Spleen (tissue), 11 donors: ENCODE measurements around the gene JOSD2. TPM values are rescaled to one million over a fixed set of nuclear protein-coding genes. Genes with fewer than 3 reads are reported as not detected.

Experiments used
- DNase-seq: peaks from one replicate; pipeline ENCODE4 v3.0.0-alpha.2; 2020
- H3K27ac ChIP-seq, 8 donors: fragments of 200-600 bp; sonication (generic) in 7 of 8; 1 replicate in 4 of 8; 2 replicates in 4 of 8; pipeline versions ENCODE4 v1.5.0 to v1.8.0; 2016 to 2021; ENCODE audit warnings: inconsistent platforms in 4 of 8, mild to moderate bottlenecking in 4 of 8, moderate library complexity in 1 of 8
- H3K27me3 ChIP-seq, 7 donors: fragments of 200-600 bp; sonication (generic) in 6 of 7; replicated peaks in 1 of 7; 1 replicate in 4 of 7; 2 replicates in 3 of 7; pipeline versions ENCODE4 v1.5.0 to v1.8.0; 2016 to 2021; ENCODE audit warnings: inconsistent platforms in 3 of 7, mild to moderate bottlenecking in 1 of 7
- H3K36me3 ChIP-seq, 6 donors: fragments of 200-600 bp; sonication (generic) in 5 of 6; 1 replicate in 4 of 6; 2 replicates in 2 of 6; pipeline versions ENCODE4 v1.5.0 to v1.8.0; 2016 to 2021; ENCODE audit warnings: inconsistent platforms in 2 of 6
- H3K4me1 ChIP-seq, 6 donors: fragments of 200-600 bp; sonication (generic) in 5 of 6; 1 replicate in 3 of 6; 2 replicates in 3 of 6; pipeline versions ENCODE4 v1.5.0 to v1.8.0; 2016 to 2021; ENCODE audit warnings: inconsistent platforms in 3 of 6
- H3K4me3 ChIP-seq, 8 donors: fragments of 200-600 bp; sonication (generic) in 7 of 8; 1 replicate in 4 of 8; 2 replicates in 4 of 8; pipeline versions ENCODE4 v1.5.0 to v1.8.0; 2016 to 2021; ENCODE audit warnings: inconsistent platforms in 4 of 8, mild to moderate bottlenecking in 4 of 8, moderate library complexity in 2 of 8
- H3K9me3 ChIP-seq, 8 donors: fragments of 200-600 bp; sonication (generic) in 7 of 8; 1 replicate in 4 of 8; 2 replicates in 4 of 8; pipeline versions ENCODE4 v1.5.0 to v1.8.0; 2016 to 2021; ENCODE audit warnings: inconsistent platforms in 4 of 8
- CTCF ChIP-seq, 11 experiments: fragments of 200-600 bp in 7 of 11; fragments of 450-650 bp in 4 of 11; sonication (generic) in 4 of 11; IDR thresholded peaks in 8 of 11; conservative IDR thresholded peaks in 3 of 11; 1 replicate in 7 of 11; 2 replicates in 4 of 11; pipeline versions ENCODE4 v1.4.0 to v1.8.0; 2016 to 2021; ENCODE audit warnings: antibody characterized with exemption in 11 of 11, inconsistent platforms in 4 of 11, mild to moderate bottlenecking in 1 of 11
- POLR2A ChIP-seq, 3 donors: fragments of 450-650 bp; IDR thresholded peaks; one replicate each; pipeline ENCODE4 v1.5.1; 2017; ENCODE audit warnings: antibody characterized with exemption in 3 of 3, mild to moderate bottlenecking in 1 of 3
- POLR2AphosphoS5 ChIP-seq, 3 donors: sonication (generic); formaldehyde crosslinking; IDR thresholded peaks; one replicate each; pipeline ENCODE4 v1.5.1; 2017; ENCODE audit warnings: antibody characterized with exemption in 3 of 3
- WGBS, 5 donors: extraction: QIAGEN DNeasy Blood & Tissue Kit in 3 of 5; methylation state at CpG; one replicate each; pipeline versions ENCODE4 v1.1.5 to v1.1.7; 2013 to 2018; 5-methylcytosine and 5-hydroxymethylcytosine counted together
- intact Hi-C: fragments of 100-400 bp; cut with DNase I; formaldehyde crosslinking; loops from one replicate; pipeline ENCODE4 v1.15.0; 2023; ENCODE audit warnings: low total_unique reads
- polyA plus RNA-seq, 3 donors: library from polyadenylated mRNA; stranded (reverse); fragments of 200-250 nt; gene quantifications; one replicate each; pipeline ENCODE4 v1.2.1, GENCODE V29; 2013
- total RNA-seq, 7 donors: library from RNA; depleted of rRNA in 3 of 7; stranded (reverse); fragments of >200 nt in 3 of 7; fragmentation: NEBNext Ultra II Directional in 4 of 7; extraction: Animal tissue kit (Norgen Biotek cat#: 25700) in 4 of 7; gene quantifications; one replicate each; pipeline versions ENCODE4 v1.1.0 to v1.2.1, GENCODE V29; 2016 to 2021
- donor health status: healthy with polysubstance abuse.
- donor health status: DM: no; HTN: no; CAD: no; lungs with moderate emphysema.
- donor health status: DM: no; HTN: no; CAD: no.
- donor health status: Bipolar disorder and iron deficiency.
- donor health status: healthy.
- donor health status: DM: no; HTN: no; CAD: no.
- donor health status: DM: yes; HTN: yes; CAD: no.

The JOSD2 gene
- total and polyA plus RNA-seq, 10 donors: 21.4 to 54.3 (median 30.7) TPM

GRCh38 chr19:50496189-50497021 lies 14.6 kb downstream of the JOSD2 start:
- no peak overlapping the region for H3K27ac ChIP-seq
- 81 to 87% (median 82%) methylated on average over 25 to 30 of the region's 30 CpGs for WGBS, 5 donors
- peaks cover 0 to 11% (median 6%) of the 10 kb centered on the region in 6 donors for H3K4me1 ChIP-seq
- H3K27me3 ChIP-seq: no peaks in the 10 kb centered on the region
- no peak overlapping the region for H3K4me3 ChIP-seq
- intact Hi-C loops: no loop called here
- H3K9me3 ChIP-seq: no peaks in the 10 kb centered on the region
- no peak for TF ChIP-seq POLR2A (IDR thresholded peaks at IDR 0.05)
- peak in 1 of 3 donors; percentile 44 for TF ChIP-seq POLR2AphosphoS5 (IDR thresholded peaks at IDR 0.05)
- DNase-seq: peak; percentile 45
- H3K36me3 ChIP-seq: peaks cover 0 to 4% (median 0%) of the 10 kb centered on the region in 6 donors

GRCh38 chr19:50495020-50495531 lies 15.9 kb downstream of the JOSD2 start:
- Histone ChIP-seq H3K36me3 (peaks cover 0 to 9% (median 2%) of the 10 kb centered on the region in 6 donors), H3K27me3 (peaks cover 0 to 8% (median 0%) of the 10 kb centered on the region in 7 donors), H3K9me3 (no peaks in the 10 kb centered on the region), H3K4me3 (no peak overlapping the region), H3K27ac (no peak overlapping the region), H3K4me1 (peaks cover 0 to 22% (median 11%) of the 10 kb centered on the region in 6 donors)
- TF ChIP-seq POLR2AphosphoS5 (IDR thresholded peaks at IDR 0.05): no peak
- no peak for TF ChIP-seq POLR2A (IDR thresholded peaks at IDR 0.05)
- no peak for TF ChIP-seq CTCF (IDR thresholded peaks at IDR 0.05 in 8 of 11, conservative IDR thresholded peaks at IDR 0.05 in 3 of 11)
- 90 to 97% (median 91%) methylated on average over 5 of the region's 5 CpGs for WGBS, 5 donors
- intact Hi-C loops: no loop called here
- DNase-seq: no peak

DNA sequence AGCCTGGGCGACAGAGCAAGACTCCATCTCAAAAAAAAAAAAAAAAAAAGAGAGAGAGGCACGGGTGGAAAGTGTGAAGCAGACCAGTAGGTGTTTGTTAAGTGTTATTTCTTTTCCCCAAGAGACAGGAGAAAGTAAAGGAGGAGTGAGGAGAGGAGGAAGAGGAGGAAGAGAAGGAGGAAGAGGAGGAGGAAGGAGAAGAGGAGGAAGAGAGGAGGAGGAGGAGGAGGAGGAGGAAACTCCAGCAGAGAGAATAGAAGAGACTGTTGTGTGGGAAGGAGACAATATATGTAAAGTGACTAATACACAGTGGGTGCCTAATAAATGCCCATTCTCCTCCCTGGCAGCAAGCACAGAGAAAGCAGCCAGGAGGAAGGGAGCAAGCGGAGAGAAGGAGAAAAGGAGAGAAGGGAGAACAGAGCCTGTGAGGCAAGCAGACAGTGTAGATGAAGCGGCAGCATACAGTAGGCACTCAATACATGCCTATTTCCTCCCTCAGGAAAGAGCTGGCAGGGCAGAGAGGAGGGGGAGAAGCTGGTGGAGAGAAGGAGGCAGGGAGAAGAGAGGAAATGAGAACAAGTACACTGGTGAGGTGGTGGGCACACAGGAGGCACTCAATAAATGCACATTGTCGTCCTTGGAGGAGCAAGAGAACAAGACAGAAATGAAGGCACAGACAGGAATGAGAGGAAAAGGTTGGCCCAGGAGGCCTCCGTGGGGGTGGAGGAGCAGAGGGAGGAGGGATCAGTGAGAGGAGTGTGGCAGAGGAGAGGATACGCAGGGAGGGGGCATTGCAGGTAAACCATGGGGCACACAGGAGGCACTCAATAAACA lies 16.6 kb downstream of the JOSD2 start:
- peak; percentile 14 for DNase-seq
- WGBS, 5 donors: 61 to 74% (median 68%) methylated on average over 6 to 7 of the region's 7 CpGs
- intact Hi-C loops: no loop called here
- Histone ChIP-seq H3K4me1 (peaks cover 0 to 25% (median 11%) of the 10 kb centered on the region in 6 donors), H3K4me3 (no peak overlapping the region), H3K36me3 (peaks cover 0 to 11% (median 2%) of the 10 kb centered on the region in 6 donors), H3K9me3 (no peaks in the 10 kb centered on the region), H3K27ac (no peak overlapping the region), H3K27me3 (peaks cover 0 to 8% (median 0%) of the 10 kb centered on the region in 7 donors)
- TF ChIP-seq POLR2A (IDR thresholded peaks at IDR 0.05) (no peak), POLR2AphosphoS5 (IDR thresholded peaks at IDR 0.05) (no peak), CTCF (IDR thresholded peaks at IDR 0.05 in 8 of 11, conservative IDR thresholded peaks at IDR 0.05 in 3 of 11) (no peak)

DNA sequence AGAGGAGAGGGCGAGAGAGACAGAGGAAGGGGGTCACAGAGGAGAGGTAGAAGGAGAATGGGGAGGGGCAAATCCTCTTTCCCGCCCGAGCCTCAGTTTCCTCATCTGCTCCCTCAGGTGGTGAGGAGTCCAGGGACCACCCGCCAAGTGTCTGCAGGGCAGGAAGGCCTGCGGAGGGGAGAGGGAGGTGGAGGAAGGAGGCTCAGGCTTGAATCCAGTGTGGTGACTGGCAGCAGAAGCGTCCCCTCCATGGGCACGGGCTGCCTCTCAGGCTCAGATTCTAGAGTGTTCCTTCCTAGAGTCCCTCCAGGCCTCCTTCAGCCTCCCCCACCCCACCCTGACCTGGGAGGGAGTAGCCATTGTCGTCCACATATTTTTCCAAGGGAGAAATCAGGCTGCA lies 17.8 kb downstream of the JOSD2 start:
- 65 to 82% (median 78%) methylated on average over 7 to 8 of the region's 8 CpGs for WGBS, 5 donors
- intact Hi-C loops: no loop called here
- H3K27me3 ChIP-seq: peaks cover 0 to 8% (median 0%) of the 10 kb centered on the region in 7 donors
- no peaks in the 10 kb centered on the region for H3K9me3 ChIP-seq
- H3K4me3 ChIP-seq: no peak overlapping the region
- peak; percentile 29 for DNase-seq
- TF ChIP-seq POLR2AphosphoS5 (IDR thresholded peaks at IDR 0.05) (no peak), CTCF (IDR thresholded peaks at IDR 0.05 in 8 of 11, conservative IDR thresholded peaks at IDR 0.05 in 3 of 11) (no peak), POLR2A (IDR thresholded peaks at IDR 0.05) (no peak)
- H3K4me1 ChIP-seq: peaks cover 0 to 29% (median 11%) of the 10 kb centered on the region in 6 donors
- no peak overlapping the region for H3K27ac ChIP-seq
- peaks cover 0 to 11% (median 2%) of the 10 kb centered on the region in 6 donors for H3K36me3 ChIP-seq
